ENCODE results near the gene SC5D.

SC5D gene

GRCh38 chr11:121323046-121323607 is 30.6 kb downstream of the SC5D start:
- in situ Hi-C loops (cut with MboI; ENCODE audit: low pct_unique_long_range_greater_than_20kb, low sequenced_read_pairs, unreplicated experiment): loop anchor here (10.0 kb wide), 1 partner anchor 132 kb away; the partner anchor contains the start of genes SORL1 and SORL1-AS1
- no peak for DNase-seq (ENCODE audit: low spot score)
- TF ChIP-seq CTCF (IDR thresholded peaks at IDR 0.05; ENCODE audit: extremely low read depth, insufficient read depth, missing control alignments): no peak

- no peak for TF ChIP-seq CTCF (IDR thresholded peaks at IDR 0.05; ENCODE audit: extremely low read depth, insufficient read depth, missing control alignments)
- no peak for DNase-seq (ENCODE audit: low spot score)
- in situ Hi-C loops (cut with MboI; ENCODE audit: low pct_unique_long_range_greater_than_20kb, low sequenced_read_pairs, unreplicated experiment): loop anchor here (10.0 kb wide), 1 partner anchor 129 kb away; the partner anchor contains the start of genes SORL1 and SORL1-AS1
Measured at GRCh38 chr11:121326230-121326629, 33.7 kb downstream of the SC5D start.

DNA sequence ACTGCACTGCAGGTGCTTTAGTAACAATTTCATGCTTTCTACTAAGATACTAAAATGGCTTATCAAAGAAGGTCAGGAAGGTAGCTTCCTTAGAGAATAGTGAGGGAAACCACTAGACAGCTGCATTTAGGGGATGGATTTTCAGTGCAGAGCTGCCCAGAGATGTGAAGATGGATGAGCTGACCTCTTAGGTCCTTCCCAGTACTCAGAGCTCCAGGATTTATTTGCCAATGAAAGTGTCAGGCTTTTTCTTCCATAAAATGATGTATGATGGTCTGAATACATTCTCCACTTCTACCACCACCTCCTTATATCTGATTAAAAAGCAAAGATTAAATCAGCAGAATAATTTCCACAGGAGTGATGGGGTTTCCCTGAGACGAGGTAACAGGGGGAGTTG is 35.0 kb downstream of the SC5D start:
- in situ Hi-C loops (cut with MboI; ENCODE audit: low pct_unique_long_range_greater_than_20kb, low sequenced_read_pairs, unreplicated experiment): loop anchor here (10.0 kb wide), 1 partner anchor 127 kb away; the partner anchor contains the start of genes SORL1 and SORL1-AS1
- TF ChIP-seq CTCF (IDR thresholded peaks at IDR 0.05; ENCODE audit: extremely low read depth, insufficient read depth, missing control alignments): no peak
- no peak for DNase-seq (ENCODE audit: low spot score)

GRCh38 chr11:121328176-121328966 is 35.8 kb downstream of the SC5D start:
- TF ChIP-seq CTCF (IDR thresholded peaks at IDR 0.05; ENCODE audit: extremely low read depth, insufficient read depth, missing control alignments): no peak
- in situ Hi-C loops (cut with MboI; ENCODE audit: low pct_unique_long_range_greater_than_20kb, low sequenced_read_pairs, unreplicated experiment): loop anchor here (10.0 kb wide), 1 partner anchor 126 kb away; the partner anchor contains the start of genes SORL1 and SORL1-AS1
- DNase-seq (ENCODE audit: low spot score): no peak

DNA sequence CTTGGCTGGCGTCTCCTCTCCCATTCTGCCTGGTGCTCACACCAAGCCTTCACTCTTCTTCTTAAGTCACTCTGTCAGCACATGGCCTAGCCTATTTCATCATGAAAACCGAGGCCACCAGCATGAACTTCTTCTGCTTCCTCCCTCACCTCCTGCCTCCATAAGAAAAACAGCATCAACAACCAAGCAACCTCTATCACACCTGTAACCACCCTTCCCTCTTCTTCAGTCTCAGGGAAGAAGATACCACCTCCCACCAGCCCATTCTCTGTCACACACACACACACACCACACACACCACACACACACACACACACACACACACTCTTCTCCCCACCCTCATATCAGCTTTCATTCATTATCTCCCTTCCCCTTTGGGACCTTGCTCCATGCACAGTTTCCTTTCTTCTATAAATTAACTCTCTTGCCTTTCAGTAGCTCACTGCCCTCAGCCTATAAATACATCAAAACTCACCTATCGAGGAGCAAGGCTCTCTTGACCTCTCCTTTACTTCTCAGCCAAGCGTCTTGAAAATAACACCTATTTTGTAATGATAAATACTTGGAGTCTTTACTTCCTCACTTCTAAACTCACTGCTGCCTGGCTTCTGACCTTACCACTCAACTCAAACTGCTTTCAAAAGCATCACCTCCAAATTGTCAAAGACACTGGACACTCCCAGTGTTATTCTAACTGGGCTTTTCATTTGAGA is 36.6 kb downstream of the SC5D start:
- TF ChIP-seq CTCF (IDR thresholded peaks at IDR 0.05; ENCODE audit: extremely low read depth, insufficient read depth, missing control alignments): no peak
- in situ Hi-C loops (cut with MboI; ENCODE audit: low pct_unique_long_range_greater_than_20kb, low sequenced_read_pairs, unreplicated experiment): loop anchor here (10.0 kb wide), 1 partner anchor 126 kb away; the partner anchor contains the start of genes SORL1 and SORL1-AS1
- peak; percentile 31 for DNase-seq (ENCODE audit: low spot score)

GRCh38 chr11:121329781-121330395 is 37.3 kb downstream of the SC5D start:
- no peak for DNase-seq (ENCODE audit: low spot score)
- in situ Hi-C loops (cut with MboI; ENCODE audit: low pct_unique_long_range_greater_than_20kb, low sequenced_read_pairs, unreplicated experiment): loop anchor here (10.0 kb wide), 1 partner anchor 125 kb away; the partner anchor contains the start of genes SORL1 and SORL1-AS1
- TF ChIP-seq CTCF (IDR thresholded peaks at IDR 0.05; ENCODE audit: extremely low read depth, insufficient read depth, missing control alignments): no peak

Measured in GM13977 (cell line).